ENCODE data around the gene DIP2C.

DNA sequence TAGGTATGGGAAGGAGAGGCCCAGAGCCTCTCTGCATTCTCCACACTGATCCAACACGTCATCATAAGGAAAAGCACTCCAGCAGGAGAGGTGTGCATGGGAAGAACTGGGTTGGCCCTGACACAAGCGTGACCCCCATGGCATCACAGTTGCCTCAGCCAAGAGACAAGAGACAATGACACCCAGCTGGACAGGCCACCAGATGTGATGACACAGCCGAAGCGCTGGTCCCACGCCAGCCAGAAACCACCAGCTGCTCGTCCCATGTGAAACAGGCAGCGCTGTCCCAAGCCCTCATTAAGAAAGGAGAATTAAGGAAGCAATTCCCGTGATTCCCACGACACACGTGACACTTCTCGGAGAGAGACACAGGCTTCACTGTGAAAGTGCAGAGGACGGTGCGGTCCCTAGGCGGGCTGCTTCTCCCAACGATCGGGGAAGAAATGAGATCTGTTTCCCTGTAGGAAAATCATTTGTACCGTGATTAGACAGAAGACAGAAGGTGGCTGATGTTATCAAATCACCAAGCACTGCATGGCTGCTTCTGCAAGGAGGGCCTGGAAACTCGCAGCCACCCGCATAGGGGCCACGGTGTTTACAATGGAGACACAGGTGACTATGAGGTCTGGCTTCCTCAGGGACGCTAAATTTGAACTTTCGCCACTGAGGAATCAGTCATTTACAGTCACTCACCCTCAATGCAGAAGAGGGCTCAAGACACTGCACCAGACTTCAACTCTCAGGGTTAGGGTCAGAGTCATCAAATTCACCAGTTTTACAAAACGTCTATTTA, 74.5 kb downstream of the DIP2C start:
- TF ChIP-seq, protein P1, sequence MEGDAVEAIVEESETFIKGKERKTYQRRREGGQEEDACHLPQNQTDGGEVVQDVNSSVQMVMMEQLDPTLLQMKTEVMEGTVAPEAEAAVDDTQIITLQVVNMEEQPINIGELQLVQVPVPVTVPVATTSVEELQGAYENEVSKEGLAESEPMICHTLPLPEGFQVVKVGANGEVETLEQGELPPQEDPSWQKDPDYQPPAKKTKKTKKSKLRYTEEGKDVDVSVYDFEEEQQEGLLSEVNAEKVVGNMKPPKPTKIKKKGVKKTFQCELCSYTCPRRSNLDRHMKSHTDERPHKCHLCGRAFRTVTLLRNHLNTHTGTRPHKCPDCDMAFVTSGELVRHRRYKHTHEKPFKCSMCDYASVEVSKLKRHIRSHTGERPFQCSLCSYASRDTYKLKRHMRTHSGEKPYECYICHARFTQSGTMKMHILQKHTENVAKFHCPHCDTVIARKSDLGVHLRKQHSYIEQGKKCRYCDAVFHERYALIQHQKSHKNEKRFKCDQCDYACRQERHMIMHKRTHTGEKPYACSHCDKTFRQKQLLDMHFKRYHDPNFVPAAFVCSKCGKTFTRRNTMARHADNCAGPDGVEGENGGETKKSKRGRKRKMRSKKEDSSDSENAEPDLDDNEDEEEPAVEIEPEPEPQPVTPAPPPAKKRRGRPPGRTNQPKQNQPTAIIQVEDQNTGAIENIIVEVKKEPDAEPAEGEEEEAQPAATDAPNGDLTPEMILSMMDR (IDR thresholded peaks at IDR 0.05), result no peak
- TF ChIP-seq POLR2A (IDR thresholded peaks at IDR 0.05), result no peak

All from testis (tissue), 2 donors.